HL-60/S4 treated with phorbol 12-myristate 13-acetate at 8.2 ng/mL for 4 days and 3 days (cell line): Measurements from ENCODE around the gene CPPED1.
"Not testable (repeated sequence)": the region's sequence is repeated elsewhere in the genome, so short reads cannot be mapped to it uniquely, and the experiment has no call there.

ENCODE experiments used
- in situ Hi-C: fragments of 300-500 bp; cut with MboI; formaldehyde crosslinking; loops from 2 replicates; pipeline ENCODE4 v1.15.0; 2022; ENCODE audit warnings: low sequenced_read_pairs

CPPED1 gene

DNA sequence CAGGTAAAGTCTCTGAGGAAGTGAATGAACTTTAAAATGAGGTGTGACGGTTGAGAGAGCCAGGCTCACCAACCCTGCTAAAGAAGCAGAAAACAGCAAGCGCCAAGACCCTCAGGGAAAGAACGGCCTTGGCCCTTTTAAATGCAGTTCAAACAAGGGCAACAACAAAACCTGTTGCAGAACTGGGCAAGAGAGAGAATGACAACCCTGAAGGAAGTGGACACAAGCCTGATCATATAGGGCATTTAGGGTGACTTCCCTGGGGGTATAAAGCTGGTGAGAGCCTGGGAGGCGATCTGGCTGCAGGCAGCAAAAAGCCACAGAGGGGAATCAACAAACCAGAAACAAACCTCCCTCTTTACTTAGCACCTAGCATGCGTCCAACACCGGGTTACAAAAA, 1.0 kb downstream of the CPPED1 start:
- in situ Hi-C loops = loop anchor here (10.0 kb wide), 1 partner anchor 338 kb away; no protein-coding TSS in a partner anchor

DNA sequence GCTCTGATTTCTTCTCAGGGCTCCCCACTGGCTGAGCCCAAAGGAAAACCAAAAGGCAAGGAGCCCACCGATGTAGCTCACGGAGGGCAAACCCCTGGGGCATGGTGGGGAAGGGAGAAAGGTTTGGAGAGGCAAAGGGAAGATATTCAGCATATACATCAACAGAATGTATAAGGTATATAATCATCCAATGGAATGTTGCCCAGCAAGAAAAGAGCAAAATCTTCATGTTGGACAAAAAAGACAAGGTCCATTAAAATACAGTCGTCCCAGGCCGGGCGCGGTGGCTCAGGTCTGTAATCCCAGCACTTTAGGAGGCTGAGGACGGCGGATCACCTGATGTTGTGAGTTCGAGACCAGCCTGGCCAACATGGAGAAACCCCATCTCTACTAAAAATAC, 1.6 kb downstream of the CPPED1 start:
- in situ Hi-C loops = loop anchor here (10.0 kb wide), 1 partner anchor 337 kb away; no protein-coding TSS in a partner anchor

DNA sequence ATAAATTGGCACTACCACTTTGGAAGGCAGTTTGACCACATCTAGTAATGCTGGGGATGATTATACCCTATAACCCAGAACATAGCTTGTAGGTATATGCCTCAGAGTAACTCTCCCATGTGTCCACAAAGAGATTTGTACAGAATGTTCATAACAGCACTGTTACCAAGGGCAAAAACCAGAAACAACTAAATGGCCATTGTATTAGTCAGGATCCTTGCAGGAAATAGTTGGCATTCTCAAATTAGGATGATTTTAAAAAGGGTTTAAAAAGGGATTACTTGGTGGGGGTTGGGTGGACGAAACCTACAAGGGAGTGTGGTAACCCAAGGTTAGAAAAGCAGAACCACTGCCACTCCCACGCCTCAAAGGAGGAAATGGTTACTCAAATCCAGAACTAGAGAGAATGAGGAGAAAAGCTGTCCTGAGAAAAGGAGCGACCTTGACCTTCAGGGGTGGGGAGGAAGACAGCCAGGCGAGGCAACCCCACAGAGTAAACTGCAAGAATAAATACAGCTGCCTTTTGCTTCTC, 2.1 kb downstream of the CPPED1 start:
- in situ Hi-C loops = loop anchor here (10.0 kb wide), 1 partner anchor 337 kb away; no protein-coding TSS in a partner anchor

DNA sequence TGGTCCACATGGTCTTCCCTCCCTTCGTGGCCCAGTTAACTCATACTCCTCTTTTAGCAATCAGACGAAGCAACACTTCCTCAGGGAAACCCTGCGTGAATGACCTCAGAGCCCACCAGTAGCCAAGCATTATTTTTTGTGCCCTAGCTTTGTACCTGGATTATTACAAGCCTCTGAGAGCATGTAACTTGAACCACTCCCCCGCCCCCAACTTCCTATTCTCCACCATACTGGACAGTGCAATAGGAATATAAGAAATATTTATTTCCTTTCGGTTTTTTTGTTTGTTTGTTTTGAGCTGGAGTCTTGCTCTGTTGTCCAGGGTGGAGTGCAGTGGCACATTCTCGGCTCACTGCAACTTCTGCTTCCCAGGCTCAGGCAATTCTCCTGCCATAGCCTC, 2.9 kb downstream of the CPPED1 start:
- in situ Hi-C loops = loop anchor here (10.0 kb wide), 1 partner anchor 336 kb away; no protein-coding TSS in a partner anchor

DNA sequence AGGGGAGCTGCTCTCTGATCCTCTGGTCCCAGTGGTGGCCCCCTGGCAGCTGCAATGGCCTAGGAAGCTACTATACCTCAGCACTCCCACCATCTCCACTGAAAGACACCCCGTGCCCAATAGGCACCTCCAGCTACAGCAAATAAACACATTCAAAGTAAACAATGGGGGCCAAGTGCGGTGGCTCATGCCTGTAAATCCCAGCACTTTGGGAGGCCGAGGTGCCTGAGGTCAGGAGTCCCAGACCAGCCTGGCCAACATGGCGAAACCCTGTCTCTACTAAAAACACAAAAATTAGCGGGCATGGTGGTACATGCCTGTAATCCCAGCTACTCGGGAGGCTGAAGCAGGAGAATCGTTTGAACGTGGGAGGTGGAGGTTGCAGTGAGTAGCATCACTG, 3.7 kb downstream of the CPPED1 start:
- in situ Hi-C loops = loop anchor here (10.0 kb wide), 1 partner anchor 335 kb away; no protein-coding TSS in a partner anchor

DNA sequence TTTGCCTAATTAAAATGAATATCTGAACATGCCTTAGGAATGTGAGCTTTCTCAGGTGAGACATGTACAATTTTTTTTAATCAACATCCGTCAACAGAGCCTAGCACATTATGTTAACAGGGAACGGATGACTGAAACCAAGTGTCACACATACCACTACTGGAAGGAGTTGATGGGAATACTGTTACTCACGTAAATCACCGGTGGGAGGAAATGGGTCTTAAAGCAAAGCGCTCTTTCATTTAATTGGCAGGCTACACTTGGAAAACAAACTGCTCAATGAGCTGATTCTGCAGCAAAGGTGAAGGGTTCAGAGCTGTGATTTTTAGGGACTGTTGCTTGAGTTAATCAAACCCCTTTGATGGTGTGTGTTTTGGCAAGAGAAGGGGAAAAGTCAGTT, 4.8 kb downstream of the CPPED1 start:
- in situ Hi-C loops = no loop called here

DNA sequence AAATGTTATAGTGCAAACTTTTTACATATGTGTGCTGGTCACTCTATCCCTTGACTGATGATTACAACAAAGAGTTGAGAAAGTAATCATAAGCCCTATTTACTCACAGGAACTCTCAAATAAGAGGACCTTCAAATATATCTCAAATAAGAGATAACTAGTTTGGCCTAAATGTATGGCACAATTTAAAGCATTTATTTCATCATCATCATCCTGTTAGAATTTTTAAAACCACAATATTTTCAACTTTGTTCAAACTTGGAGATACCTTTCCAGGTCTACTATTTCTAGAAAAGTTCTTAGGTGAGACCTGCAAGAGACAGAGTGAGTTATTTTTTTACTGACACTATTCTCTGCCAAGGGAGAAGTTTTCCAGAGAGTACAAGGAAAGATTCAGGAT, 5.5 kb downstream of the CPPED1 start:
- in situ Hi-C loops = no loop called here

DNA sequence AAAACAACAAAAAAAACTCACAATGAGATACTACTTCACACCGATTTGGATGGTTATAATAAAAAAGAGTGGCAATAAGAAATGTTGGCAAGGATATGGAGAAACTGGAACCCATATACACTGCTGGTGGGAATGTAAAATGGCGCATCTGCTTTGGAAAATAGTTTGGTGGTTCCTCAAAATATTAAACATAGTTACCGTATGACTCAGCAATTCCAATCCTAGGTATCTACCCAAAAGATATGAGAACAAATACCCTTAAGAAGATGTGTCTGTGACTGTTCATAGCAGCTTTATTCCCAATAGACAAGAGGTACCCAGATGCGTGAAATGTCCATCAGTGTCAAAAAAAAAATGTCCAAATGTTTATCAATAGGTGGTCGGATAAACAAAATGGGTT, 7.2 kb downstream of the CPPED1 start:
- in situ Hi-C loops = no loop called here

DNA sequence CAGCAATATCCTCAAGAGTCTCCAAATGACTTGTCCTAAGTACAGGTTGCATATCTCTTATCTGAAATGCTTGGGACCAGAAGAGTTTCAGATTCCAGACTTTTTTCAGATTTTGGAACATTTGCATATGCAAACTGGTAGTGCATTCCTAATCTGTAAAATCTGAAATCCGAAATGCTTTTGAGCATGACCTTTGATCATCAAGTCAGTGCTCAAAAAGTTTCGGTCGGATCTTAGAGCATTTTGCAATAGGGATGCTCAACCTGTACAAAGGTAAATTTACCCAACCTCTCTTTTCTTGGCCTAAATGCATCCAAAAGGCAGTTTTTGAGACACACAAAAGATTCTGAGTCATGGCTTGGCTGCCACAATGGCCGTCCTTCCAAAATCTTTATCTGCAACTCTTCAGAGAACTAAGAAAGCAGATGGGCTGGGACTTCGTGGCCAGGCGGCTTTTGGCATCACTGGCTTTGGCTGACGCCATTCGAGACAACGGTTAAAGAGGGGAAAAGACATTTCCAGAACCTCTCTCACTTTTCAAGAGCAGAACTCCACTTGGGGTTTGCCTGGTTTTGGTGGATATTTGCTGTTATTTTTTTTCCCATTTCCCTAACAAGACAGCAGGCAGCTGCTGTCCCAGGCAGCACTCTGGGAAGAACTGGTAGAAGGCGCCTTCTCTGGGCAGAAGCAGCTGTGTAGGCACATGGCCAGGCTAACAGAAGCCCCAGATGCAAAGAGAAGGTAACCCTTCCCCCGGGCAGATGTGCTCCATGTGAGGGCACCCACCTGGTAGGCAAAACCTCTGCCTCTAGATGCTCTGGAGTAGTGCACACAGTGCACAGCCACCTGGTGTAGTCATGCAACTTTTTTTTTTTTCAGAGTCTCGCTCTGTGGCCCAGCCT, 8.9 kb downstream of the CPPED1 start:
- in situ Hi-C loops = no loop called here

DNA sequence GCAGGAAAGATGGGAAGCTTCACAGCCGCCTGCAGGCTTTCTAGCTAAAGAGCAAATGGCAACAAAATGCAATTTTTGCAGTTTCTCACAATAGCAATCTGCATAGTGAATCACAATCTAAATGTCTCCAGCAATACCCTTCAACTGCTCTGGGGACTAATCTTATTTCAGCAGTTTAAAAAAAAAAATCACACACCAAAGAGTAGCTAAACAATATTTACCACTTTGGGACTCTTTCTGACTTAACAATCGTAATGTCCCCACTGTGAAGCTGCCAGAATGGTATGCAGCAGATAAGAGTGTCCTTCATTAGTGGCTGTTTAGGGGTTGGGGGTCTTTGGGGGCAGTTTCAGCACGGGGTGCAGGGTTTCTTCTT, 9.8 kb downstream of the CPPED1 start:
- in situ Hi-C loops = no loop called here

DNA sequence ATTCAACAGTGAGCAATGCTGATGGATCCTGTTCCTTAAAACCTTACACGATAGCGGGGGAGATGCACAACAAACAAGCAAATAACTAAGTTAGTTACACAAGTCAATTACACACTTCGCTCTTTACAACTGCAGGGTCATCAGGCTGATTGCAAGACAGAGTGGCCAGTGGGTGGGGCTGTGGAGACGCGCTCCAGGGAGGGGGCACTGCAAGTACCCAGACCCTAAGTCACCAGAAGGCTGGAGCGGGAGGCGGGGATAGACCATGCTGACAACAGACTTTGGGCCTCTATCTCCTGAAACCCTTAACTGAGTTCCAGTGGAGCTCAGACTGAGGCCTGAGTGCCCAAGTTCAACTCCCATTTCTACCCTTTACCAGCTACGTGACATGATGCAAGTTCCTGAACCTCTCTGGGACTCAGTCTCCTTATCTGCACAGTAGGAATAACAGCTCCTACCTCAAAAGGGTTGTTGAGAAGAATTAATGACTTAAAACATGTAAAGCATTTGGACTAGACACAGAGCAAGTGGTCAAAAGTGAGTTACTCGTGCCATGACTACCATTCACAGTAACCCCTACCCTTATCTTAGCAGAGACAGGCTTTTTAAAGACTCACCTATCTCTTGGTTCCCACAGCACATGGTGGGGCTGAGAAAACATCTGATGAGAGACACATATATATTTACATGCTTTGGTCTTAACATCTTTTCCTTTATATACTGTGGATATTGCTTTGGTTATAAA, 10.4 kb downstream of the CPPED1 start:
- in situ Hi-C loops = no loop called here

DNA sequence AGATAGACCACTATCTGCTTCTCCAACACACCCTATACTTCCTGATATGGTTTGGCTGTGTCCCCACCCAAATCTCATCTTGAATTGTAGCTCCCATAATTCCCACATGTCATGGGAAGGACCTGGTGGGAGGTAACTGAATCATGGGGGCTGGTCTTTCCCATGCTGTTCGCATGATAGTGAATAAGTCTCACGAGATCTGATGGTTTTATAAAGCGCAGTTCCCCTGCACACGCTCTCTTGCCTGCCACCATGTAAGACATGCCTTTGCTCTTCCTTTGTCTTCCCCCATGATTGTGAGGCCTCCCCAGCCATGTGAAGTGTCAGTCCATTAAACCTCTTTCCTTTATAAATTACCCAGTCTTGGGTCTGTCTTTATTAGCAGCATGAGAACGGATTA, 11.2 kb downstream of the CPPED1 start:
- in situ Hi-C loops = not testable (repeated sequence)

DNA sequence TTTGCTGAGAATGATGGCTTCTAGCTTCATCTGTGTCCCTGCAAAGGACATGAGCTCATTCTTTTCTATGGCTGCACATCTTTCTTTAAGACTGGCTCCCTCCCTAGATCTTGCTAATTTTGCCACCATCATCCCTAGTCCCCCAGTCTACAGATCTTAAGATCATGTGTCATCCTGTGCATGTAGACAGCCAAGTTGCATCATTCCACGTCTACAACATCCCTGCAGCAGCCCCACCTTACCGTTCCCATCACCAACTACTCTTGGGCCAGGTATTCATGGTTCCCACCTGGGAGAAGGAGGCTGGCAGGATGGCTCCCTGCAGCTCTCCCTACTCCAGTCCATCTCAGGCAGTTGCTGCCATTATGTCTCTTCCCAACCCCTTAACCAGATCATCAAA, 12.3 kb downstream of the CPPED1 start:
- in situ Hi-C loops = no loop called here

DNA sequence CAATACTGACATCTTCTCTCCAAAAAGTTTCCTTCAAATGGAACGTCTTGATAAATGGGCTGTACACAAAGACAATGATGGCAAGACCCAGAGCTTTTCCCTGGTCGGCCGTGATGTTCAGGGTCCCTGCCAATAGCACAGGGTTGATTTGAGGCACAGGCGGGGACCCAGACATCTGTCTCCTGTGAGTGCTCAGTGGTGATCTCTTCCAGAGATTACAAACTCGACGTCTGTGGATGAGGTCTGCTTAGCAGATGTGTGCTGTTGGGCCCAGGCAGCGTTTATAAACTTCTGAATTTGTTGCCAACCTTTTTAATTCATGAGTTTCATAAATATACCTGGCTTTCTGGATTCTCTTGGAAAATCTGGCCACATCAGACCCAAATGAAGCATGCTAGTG, 14.9 kb downstream of the CPPED1 start:
- in situ Hi-C loops = no loop called here

DNA sequence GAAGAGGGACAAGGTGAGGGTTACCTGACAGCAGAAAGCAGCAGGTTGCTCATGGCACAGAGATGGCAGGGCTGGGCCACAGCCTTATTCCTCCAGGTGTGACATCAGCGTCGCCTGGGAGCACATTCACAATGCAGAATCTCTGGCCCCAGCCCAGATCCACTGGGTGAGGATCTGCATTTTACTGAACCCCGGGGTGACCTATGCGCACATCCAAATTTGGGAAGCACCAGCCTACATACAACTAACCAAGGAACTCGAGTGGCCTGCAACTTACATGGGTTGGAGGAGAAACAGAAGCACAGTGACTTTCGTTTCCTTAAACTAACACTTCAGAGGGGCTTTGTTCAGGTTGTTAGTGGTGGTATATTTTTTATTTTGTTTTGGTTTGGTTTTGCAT, 17.6 kb downstream of the CPPED1 start:
- in situ Hi-C loops = no loop called here

DNA sequence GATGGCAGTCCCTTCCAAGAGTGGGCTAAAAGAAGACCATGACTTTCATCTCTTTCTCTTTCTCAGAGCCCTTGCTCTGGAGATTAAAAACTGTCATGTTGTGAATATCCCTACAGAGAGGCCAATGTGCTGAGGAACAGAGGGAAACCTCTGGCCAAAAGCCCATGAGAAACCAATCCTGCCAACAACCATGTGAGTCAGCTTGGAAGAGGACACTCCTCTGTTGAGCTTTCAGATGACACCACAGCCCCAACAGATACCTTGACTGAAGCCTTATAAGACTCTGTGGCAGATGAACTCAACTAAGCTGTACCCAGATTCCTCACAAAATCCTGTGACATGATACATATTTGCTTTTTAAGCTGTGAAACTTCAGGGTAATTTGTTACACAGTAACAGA, 19.6 kb downstream of the CPPED1 start:
- in situ Hi-C loops = no loop called here

DNA sequence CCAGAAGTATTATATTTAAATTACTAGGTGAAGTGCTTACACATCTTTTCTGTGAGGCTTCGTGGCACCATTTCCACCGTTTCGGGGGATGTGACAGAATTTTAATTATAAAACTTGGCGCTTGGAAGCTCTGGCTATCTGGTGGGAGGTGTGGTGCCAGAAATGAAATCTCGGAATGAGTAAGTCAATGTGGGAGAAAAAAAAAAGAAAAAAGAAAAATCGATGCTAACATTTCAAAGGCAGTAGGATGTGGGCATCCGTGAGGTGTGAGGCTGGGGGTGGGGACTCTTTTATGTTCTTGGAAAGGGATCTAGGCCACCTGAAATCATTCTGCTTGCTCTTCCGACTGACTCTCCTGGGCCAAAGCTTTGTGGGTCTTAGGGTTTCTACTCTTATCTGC, 21.9 kb downstream of the CPPED1 start:
- in situ Hi-C loops = no loop called here

DNA sequence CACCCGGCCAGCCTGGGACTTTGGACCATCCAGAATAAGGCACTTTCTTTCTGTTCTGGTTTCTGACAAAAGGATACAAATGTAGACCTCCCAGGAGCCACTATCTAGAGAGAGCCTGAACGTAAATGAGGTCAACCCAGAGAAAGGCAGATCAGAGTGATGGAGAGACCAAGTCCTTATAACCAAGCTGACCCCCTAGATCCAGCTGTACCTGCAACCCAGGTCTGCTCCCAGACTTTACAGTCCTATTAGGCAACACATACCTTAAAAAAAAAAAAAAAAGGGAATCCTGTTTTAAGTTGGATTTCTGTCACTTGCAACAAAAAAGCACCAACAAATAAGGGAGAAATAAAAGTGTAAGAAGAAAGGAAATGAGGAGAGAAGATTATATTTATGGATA, 23.2 kb downstream of the CPPED1 start:
- in situ Hi-C loops = no loop called here

DNA sequence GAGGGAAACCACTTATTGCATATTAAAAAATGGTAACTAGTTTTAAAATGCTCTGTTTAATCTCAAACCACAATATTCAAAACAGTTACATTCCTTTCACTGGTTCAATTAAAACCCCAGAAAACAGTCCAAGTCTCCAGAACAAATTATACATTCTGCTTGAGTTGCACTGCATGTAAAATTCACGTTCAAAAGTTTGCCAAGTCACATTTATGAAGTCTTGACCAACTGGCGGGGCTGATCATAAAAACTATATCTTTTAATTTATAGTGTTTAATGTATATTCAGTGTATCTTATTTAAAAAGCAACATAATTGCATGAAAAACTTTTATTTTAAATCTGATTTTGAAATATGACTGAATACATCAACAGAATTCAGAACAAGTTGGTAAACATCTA, 25.0 kb downstream of the CPPED1 start:
- in situ Hi-C loops = no loop called here

DNA sequence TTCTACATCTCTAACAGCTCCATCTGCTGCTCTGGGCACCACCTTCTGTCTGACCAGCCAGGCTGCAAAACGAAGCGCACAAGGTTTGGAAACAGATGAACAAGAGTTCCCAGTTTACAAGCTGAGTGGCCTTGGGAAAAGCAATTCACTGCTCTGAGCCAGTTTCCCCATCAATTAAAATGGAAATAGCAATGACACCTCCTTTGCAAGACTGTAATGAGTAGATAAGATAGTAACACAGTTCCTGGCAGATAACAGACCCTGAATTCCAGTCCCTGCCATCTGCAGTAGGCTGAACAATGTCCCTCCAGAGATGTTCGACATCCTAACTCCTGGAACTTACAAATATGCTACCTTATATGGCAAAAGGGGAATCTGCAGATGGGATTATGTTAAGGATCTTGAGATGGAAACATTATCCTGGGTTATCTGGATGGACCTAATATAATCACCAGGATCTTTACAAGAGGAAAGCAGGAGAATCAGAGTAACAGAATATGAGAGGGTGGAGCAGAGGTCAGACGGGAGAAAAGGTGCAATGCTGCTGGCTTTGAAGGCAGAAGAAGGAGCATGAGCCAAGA, 27.9 kb downstream of the CPPED1 start:
- in situ Hi-C loops = no loop called here

DNA sequence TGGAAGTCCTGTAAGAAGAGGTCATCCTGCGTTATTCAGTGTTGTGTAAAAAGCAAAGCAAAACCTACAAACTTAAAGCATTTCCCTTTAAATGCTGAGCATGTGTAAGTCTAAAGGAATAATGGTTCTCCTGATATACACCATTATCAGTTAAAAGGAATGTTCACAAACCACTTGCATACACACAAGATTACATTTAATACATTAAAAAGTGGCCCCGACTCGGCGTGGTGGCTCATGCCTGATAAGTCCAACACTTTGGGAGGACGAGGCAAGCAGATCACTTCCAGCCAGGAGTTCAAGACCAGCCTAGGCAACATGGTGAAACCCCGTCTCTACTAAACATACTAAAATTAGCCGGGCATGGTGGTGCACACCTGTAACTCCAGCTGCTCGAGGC, 30.5 kb downstream of the CPPED1 start:
- in situ Hi-C loops = no loop called here
